ENCODE data around the gene GIGYF2. TPM values are rescaled to one million over a fixed set of nuclear protein-coding genes. Genes with fewer than 3 reads are reported as not detected.

The GIGYF2 gene
- total and polyA plus RNA-seq, 2 of the 4 experiments (the other 2 are of a cell fraction), result 14.7 to 66.0 TPM

- Histone ChIP-seq H3K36me3 (ENCODE audit: control insufficient read depth, insufficient read depth, low read length) (no peaks in the 10 kb centered on the region), H2AFZ (replicated peaks; ENCODE audit: low read length, poor library complexity) (no peak overlapping the region), H2BK20ac (ENCODE audit: low read depth, low read length) (no peak overlapping the region), H3K9me3 (ENCODE audit: control insufficient read depth, insufficient read depth, low read length) (no peaks in the 10 kb centered on the region), H4K8ac (ENCODE audit: low read depth in 2 of 2, low read length in 2 of 2) (no peak overlapping the region), H2AK9ac (replicated peaks; ENCODE audit: low read depth, low read length, poor library complexity) (no peak overlapping the region), H3K14ac (replicated peaks; ENCODE audit: low read depth, low read length) (no peak overlapping the region), H4K91ac (ENCODE audit: insufficient read depth, low read depth, low read length) (no peak overlapping the region), H3K56ac (ENCODE audit: extremely low read depth, insufficient read depth, low read length) (no peak overlapping the region), H3K27me3 (ENCODE audit: control insufficient read depth, insufficient read depth, low read length) (peaks cover 12% of the 10 kb centered on the region), H4K20me1 (ENCODE audit: insufficient read depth, low read length) (no peaks in the 10 kb centered on the region), H3K9ac (ENCODE audit: low read depth, low read length) (no peak overlapping the region), H3K4me3 (ENCODE audit: insufficient read depth, low read depth, low read length) (no peak overlapping the region), H2BK5ac (ENCODE audit: low read depth, low read length, poor library complexity, severe bottlenecking) (no peak overlapping the region), H2AK5ac (ENCODE audit: low read depth, low read length) (no peak overlapping the region), H4K5ac (ENCODE audit: low read depth, low read length) (no peak overlapping the region), H3K79me1 (ENCODE audit: low read depth in 1 of 2, low read length in 2 of 2) (no peaks in the 10 kb centered on the region), H2BK15ac (ENCODE audit: low read depth, low read length) (no peak overlapping the region), H3K27ac (ENCODE audit: insufficient read depth, low read length) (no peak overlapping the region), H3K4me1 (ENCODE audit: control insufficient read depth, insufficient read depth, low read length) (no peaks in the 10 kb centered on the region), H3K4me2 (ENCODE audit: low read depth, low read length) (no peak overlapping the region), H3K4ac (ENCODE audit: low read depth, low read length) (no peak overlapping the region), H3K23ac (ENCODE audit: low read depth, low read length) (no peak overlapping the region), H2BK120ac (ENCODE audit: low read depth, low read length) (no peak overlapping the region), H3K9me1 (ENCODE audit: insufficient read depth, low read length) (no peaks in the 10 kb centered on the region), H3K18ac (ENCODE audit: low read depth, low read length) (no peak overlapping the region)
- in situ Hi-C loops (cut with MboI; ENCODE audit: low sequenced_read_pairs) (no loop called here), dilution Hi-C loops (cut with HindIII; ENCODE audit: low sequenced_read_pairs, unreplicated experiment) (no loop called here), intact Hi-C loops (cut with micrococcal nuclease) (no loop called here)
- ChIA-PET POLR2A (ENCODE audit: unreplicated experiment) (no interaction called here), CTCF (no interaction called here)
- DNase-seq (no peak), ATAC-seq (ENCODE audit: low read depth) (no peak)
- no TSS peak for BruUV-seq (replicated peaks)
- TF ChIP-seq USF2 (IDR thresholded peaks at IDR 0.05; ENCODE audit: low read depth, low read length) (no peak), MAZ (IDR thresholded peaks at IDR 0.05; ENCODE audit: borderline replicate concordance, low read depth, low read length) (no peak), CHD1 (IDR thresholded peaks at IDR 0.05; ENCODE audit: low read depth, low read length) (no peak), MXI1 (IDR thresholded peaks at IDR 0.05; ENCODE audit: borderline replicate concordance, low read depth, low read length) (no peak), RAD21 (IDR thresholded peaks at IDR 0.05; ENCODE audit: low read length) (no peak), RCOR1 (IDR thresholded peaks at IDR 0.05; ENCODE audit: insufficient replicate concordance, low read length) (no peak), FOS (IDR thresholded peaks at IDR 0.05; ENCODE audit: low read depth, low read length) (no peak), MAFK (IDR thresholded peaks at IDR 0.05; ENCODE audit: low read depth, low read length) (no peak), CTCF (conservative IDR thresholded peaks at IDR 0.05; ENCODE audit: low read depth, low read length) (no peak), POLR2A (IDR thresholded peaks at IDR 0.05; ENCODE audit: low read depth, low read length) (no peak), NFE2L2 (IDR thresholded peaks at IDR 0.05; ENCODE audit: low read depth, low read length) (no peak), ELK1 (IDR thresholded peaks at IDR 0.05; ENCODE audit: borderline replicate concordance, low read depth, low read length) (no peak), CEBPB (IDR thresholded peaks at IDR 0.05; ENCODE audit: low read depth, low read length) (no peak), RFX5 (IDR thresholded peaks at IDR 0.05; ENCODE audit: low read depth, low read length) (no peak), BHLHE40 (IDR thresholded peaks at IDR 0.05; ENCODE audit: low read depth, low read length) (no peak), SMC3 (IDR thresholded peaks at IDR 0.05; ENCODE audit: low read depth, low read length) (no peak)
- 63% methylated on average over 4 of the region's 6 CpGs; no CpG with 5 or more reads in 1 of the 2 experiments for WGBS, 2 experiments (ENCODE audit: extremely low coverage in 2 of 2, insufficient read length in 1 of 2)
Observed at GRCh38 chr2:232655392-232655791, 41.7 kb upstream of the GIGYF2 start.

Measured in IMR-90 (cell line).